Measurements from ENCODE around the gene CHCHD4. TPM values are rescaled to one million over a fixed set of nuclear protein-coding genes. Genes with fewer than 3 reads are reported as not detected.
"Not testable (repeated sequence)": the region's sequence is repeated elsewhere in the genome, so short reads cannot be mapped to it uniquely, and the experiment has no call there.

CHCHD4 gene
- polyA plus RNA-seq, 1 donor: 17.7 TPM

- peak overlapping the region; percentile 44 for H3K27ac ChIP-seq (ENCODE audit: low read length)
- not testable (repeated sequence) for H3K9me3 ChIP-seq (ENCODE audit: control insufficient read depth, low read depth, low read length); H3K27me3 ChIP-seq (ENCODE audit: control insufficient read depth, insufficient read depth, low read length); H3K4me3 ChIP-seq (ENCODE audit: low read length); DNase-seq; H3K36me3 ChIP-seq (ENCODE audit: control insufficient read depth, insufficient read depth, low read length)
- WGBS (ENCODE audit: insufficient coverage, low lambda C conversion rate): 79% methylated on average over 2 of the region's 2 CpGs
- H3K4me1 ChIP-seq (ENCODE audit: control insufficient read depth, insufficient read depth, low read length): peaks cover 43% of the 10 kb centered on the region
Observed at GRCh38 chr3:14120921-14121448, 3.7 kb downstream of the CHCHD4 start.

GRCh38 chr3:14120111-14120920 is 4.4 kb downstream of the CHCHD4 start:
- H3K27me3 ChIP-seq (ENCODE audit: control insufficient read depth, insufficient read depth, low read length): no peaks in the 10 kb centered on the region
- H3K4me3 ChIP-seq (ENCODE audit: low read length): no peak overlapping the region
- H3K36me3 ChIP-seq (ENCODE audit: control insufficient read depth, insufficient read depth, low read length): peaks cover 13% of the 10 kb centered on the region
- peak overlapping the region; percentile 79 for H3K27ac ChIP-seq (ENCODE audit: low read length)
- no peak for DNase-seq
- no peaks in the 10 kb centered on the region for H3K9me3 ChIP-seq (ENCODE audit: control insufficient read depth, low read depth, low read length)
- peaks cover 41% of the 10 kb centered on the region for H3K4me1 ChIP-seq (ENCODE audit: control insufficient read depth, insufficient read depth, low read length)
- WGBS (ENCODE audit: insufficient coverage, low lambda C conversion rate): 93% methylated on average over 5 of the region's 11 CpGs

- H3K9me3 ChIP-seq (ENCODE audit: control insufficient read depth, low read depth, low read length): no peaks in the 10 kb centered on the region
- no peak overlapping the region for H3K4me3 ChIP-seq (ENCODE audit: low read length)
- no peaks in the 10 kb centered on the region for H3K27me3 ChIP-seq (ENCODE audit: control insufficient read depth, insufficient read depth, low read length)
- peak overlapping the region; percentile 79 for H3K27ac ChIP-seq (ENCODE audit: low read length)
- DNase-seq: no peak
- WGBS (ENCODE audit: insufficient coverage, low lambda C conversion rate): no CpG with 5 or more reads among the region's 2 CpGs
- H3K4me1 ChIP-seq (ENCODE audit: control insufficient read depth, insufficient read depth, low read length): peaks cover 46% of the 10 kb centered on the region
- peaks cover 19% of the 10 kb centered on the region for H3K36me3 ChIP-seq (ENCODE audit: control insufficient read depth, insufficient read depth, low read length)
Observed at GRCh38 chr3:14119651-14120050, 5.0 kb downstream of the CHCHD4 start.

- H3K27me3 ChIP-seq (ENCODE audit: control insufficient read depth, insufficient read depth, low read length): no peaks in the 10 kb centered on the region
- H3K4me1 ChIP-seq (ENCODE audit: control insufficient read depth, insufficient read depth, low read length): peaks cover 51% of the 10 kb centered on the region
Observed at GRCh38 chr3:14118400-14119381, 6.0 kb downstream of the CHCHD4 start.

GRCh38 chr3:14117468-14118399 is 6.9 kb downstream of the CHCHD4 start:
- peaks cover 32% of the 10 kb centered on the region for H3K36me3 ChIP-seq (ENCODE audit: control insufficient read depth, insufficient read depth, low read length)
- H3K27ac ChIP-seq (ENCODE audit: low read length): peak overlapping the region; percentile 79

More at GRCh38 chr3:14118400-14119381, 6.0 kb downstream of the CHCHD4 start:
- peaks cover 24% of the 10 kb centered on the region for H3K36me3 ChIP-seq (ENCODE audit: control insufficient read depth, insufficient read depth, low read length)
- no peaks in the 10 kb centered on the region for H3K9me3 ChIP-seq (ENCODE audit: control insufficient read depth, low read depth, low read length)
- H3K4me3 ChIP-seq (ENCODE audit: low read length): no peak overlapping the region
- no CpG with 5 or more reads among the region's 13 CpGs for WGBS (ENCODE audit: insufficient coverage, low lambda C conversion rate)
- peak; percentile 81 to 83 for DNase-seq
- peak overlapping the region; percentile 79 for H3K27ac ChIP-seq (ENCODE audit: low read length)

GRCh38 chr3:14113965-14114635 is 10.6 kb downstream of the CHCHD4 start:
- H3K36me3 ChIP-seq (ENCODE audit: control insufficient read depth, insufficient read depth, low read length): peaks cover 50% of the 10 kb centered on the region
- peak; percentile 50 to 75 for DNase-seq
- WGBS (ENCODE audit: insufficient coverage, low lambda C conversion rate): 100% methylated on average over 1 of the region's 7 CpGs
- H3K27me3 ChIP-seq (ENCODE audit: control insufficient read depth, insufficient read depth, low read length): no peaks in the 10 kb centered on the region
- no peaks in the 10 kb centered on the region for H3K9me3 ChIP-seq (ENCODE audit: control insufficient read depth, low read depth, low read length)
- no peak overlapping the region for H3K4me3 ChIP-seq (ENCODE audit: low read length)
- peak overlapping the region; percentile 62 for H3K27ac ChIP-seq (ENCODE audit: low read length)
- peaks cover 24% of the 10 kb centered on the region for H3K4me1 ChIP-seq (ENCODE audit: control insufficient read depth, insufficient read depth, low read length)

More at GRCh38 chr3:14117468-14118399, 6.9 kb downstream of the CHCHD4 start:
- Histone ChIP-seq H3K9me3 (ENCODE audit: control insufficient read depth, low read depth, low read length) (no peaks in the 10 kb centered on the region), H3K27me3 (ENCODE audit: control insufficient read depth, insufficient read depth, low read length) (no peaks in the 10 kb centered on the region), H3K4me1 (ENCODE audit: control insufficient read depth, insufficient read depth, low read length) (peaks cover 44% of the 10 kb centered on the region), H3K4me3 (ENCODE audit: low read length) (no peak overlapping the region)
- DNase-seq: no peak
- WGBS (ENCODE audit: insufficient coverage, low lambda C conversion rate): no CpG with 5 or more reads among the region's 10 CpGs

- Histone ChIP-seq H3K27ac (ENCODE audit: low read length) (no peak overlapping the region), H3K27me3 (ENCODE audit: control insufficient read depth, insufficient read depth, low read length) (no peaks in the 10 kb centered on the region), H3K9me3 (ENCODE audit: control insufficient read depth, low read depth, low read length) (no peaks in the 10 kb centered on the region), H3K4me3 (ENCODE audit: low read length) (no peak overlapping the region), H3K4me1 (ENCODE audit: control insufficient read depth, insufficient read depth, low read length) (peaks cover 15% of the 10 kb centered on the region), H3K36me3 (ENCODE audit: control insufficient read depth, insufficient read depth, low read length) (peaks cover 41% of the 10 kb centered on the region)
- no peak for DNase-seq
- WGBS (ENCODE audit: insufficient coverage, low lambda C conversion rate): no CpG with 5 or more reads among the region's 4 CpGs
Observed at GRCh38 chr3:14110699-14111098, 14.0 kb downstream of the CHCHD4 start.

- WGBS (ENCODE audit: insufficient coverage, low lambda C conversion rate): no CpG with 5 or more reads among the region's 5 CpGs
- not testable (repeated sequence) for DNase-seq; H3K4me3 ChIP-seq (ENCODE audit: low read length)
Observed at GRCh38 chr3:14109821-14110220, 14.8 kb downstream of the CHCHD4 start.

More at GRCh38 chr3:14109821-14110220, 14.8 kb downstream of the CHCHD4 start:
- H3K4me1 ChIP-seq (ENCODE audit: control insufficient read depth, insufficient read depth, low read length): peaks cover 13% of the 10 kb centered on the region
- not testable (repeated sequence) for H3K27ac ChIP-seq (ENCODE audit: low read length); H3K27me3 ChIP-seq (ENCODE audit: control insufficient read depth, insufficient read depth, low read length); H3K9me3 ChIP-seq (ENCODE audit: control insufficient read depth, low read depth, low read length)
- peaks cover 32% of the 10 kb centered on the region for H3K36me3 ChIP-seq (ENCODE audit: control insufficient read depth, insufficient read depth, low read length)

Measured in large intestine (tissue), 3 donors.